A673 (cell line): ENCODE results near the gene WNK1. TPM values are rescaled to one million over a fixed set of nuclear protein-coding genes. Genes with fewer than 3 reads are reported as not detected.

ENCODE experiments used
- BruUV-seq: library from RNA; stranded (reverse); fragments of 400-500 nt; replicated peaks from 2 replicates; lab custom pipeline; 2021; lab: Mats Ljungman, UMichigan
- CTCF ChIA-PET: fragments of 300-600 bp; sonication (Branson Sonifier 250); formaldehyde crosslinking; loops from one replicate; lab custom pipeline; 2022; ENCODE audit warnings: antibody characterized with exemption; lab: Charles Lee
- POLR2A ChIA-PET: fragments of 300-600 bp; sonication (Branson Sonifier 250); formaldehyde crosslinking; loops from one replicate; lab custom pipeline; 2022; ENCODE audit warnings: antibody characterized with exemption; ENCODE audit not compliant: low non-redundant PET; lab: Charles Lee
- DNase-seq: peaks from one replicate; pipeline ENCODE4 v3.0.0-alpha.2; 2015; ENCODE audit warnings: low spot score
- H3K27ac ChIP-seq: fragments of 200-600 bp; sonication (generic); 2 replicates; pipeline ENCODE4 v1.5.1; 2016; ENCODE audit warnings: mixed run types, low read depth, mild to moderate bottlenecking, mixed read lengths, antibody characterized with exemption, low read length; ENCODE audit not compliant: poor library complexity, severe bottlenecking
- H3K27me3 ChIP-seq: fragments of 200-600 bp; sonication (generic); replicated peaks from 2 replicates; pipeline ENCODE4 v1.6.1; 2017; ENCODE audit warnings: mixed run types, low read depth, mild to moderate bottlenecking, mixed read lengths, antibody characterized with exemption, low read length; ENCODE audit not compliant: insufficient read depth, poor library complexity
- H3K36me3 ChIP-seq: fragments of 200-600 bp; sonication (generic); 2 replicates; pipeline ENCODE4 v1.6.1; 2016; ENCODE audit warnings: mixed run types, mild to moderate bottlenecking, mixed read lengths, antibody characterized with exemption, low read length; ENCODE audit not compliant: insufficient read depth, poor library complexity, severe bottlenecking
- H3K4me1 ChIP-seq: fragments of 200-600 bp; sonication (generic); 2 replicates; pipeline ENCODE4 v1.6.1; 2017; ENCODE audit warnings: mixed run types, mild to moderate bottlenecking, mixed read lengths, antibody characterized with exemption, low read length; ENCODE audit not compliant: insufficient read depth, poor library complexity, severe bottlenecking
- H3K4me3 ChIP-seq: fragments of 200-600 bp; sonication (generic); 2 replicates; pipeline ENCODE4 v1.5.1; 2016; ENCODE audit warnings: low read depth, mixed run types, mild to moderate bottlenecking, mixed read lengths, low read length; ENCODE audit not compliant: poor library complexity, severe bottlenecking
- H3K9me3 ChIP-seq: fragments of 200-600 bp; sonication (generic); 2 replicates; pipeline ENCODE4 v1.6.1; 2016; ENCODE audit warnings: mixed run types, low read depth, mild to moderate bottlenecking, mixed read lengths, antibody characterized with exemption, low read length; ENCODE audit not compliant: poor library complexity, severe bottlenecking
- CTCF ChIP-seq: fragments of 300-800, 200-600 bp; sonication (generic); conservative IDR thresholded peaks from 2 replicates; pipeline ENCODE4 v1.5.1; 2017; ENCODE audit warnings: low read depth, mild to moderate bottlenecking, antibody characterized with exemption, low read length, moderate library complexity, mixed read lengths
- EZH2 ChIP-seq: fragments of 200-600 bp; sonication (generic); IDR thresholded peaks from 2 replicates; pipeline ENCODE4 v1.6.1; 2017; ENCODE audit warnings: borderline replicate concordance, low read depth, mild to moderate bottlenecking, mixed read lengths, antibody characterized with exemption, low read length; ENCODE audit not compliant: poor library complexity, severe bottlenecking
- intact Hi-C: fragments of 100-400 bp; cut with micrococcal nuclease; formaldehyde crosslinking; loops from one replicate; pipeline ENCODE4 v1.10.0; 2022; ENCODE audit not compliant: unreplicated experiment
- total RNA-seq: library from RNA; stranded (reverse); gene quantifications from 2 replicates; pipeline ENCODE4 v1.2.3, GENCODE V29; 2021

Gene WNK1
- total RNA-seq, 1 experiment from 2014 or later = 161 TPM

- ChIA-PET POLR2A (no interaction called here), CTCF (no interaction called here)
- H3K4me1 ChIP-seq = peaks cover 36% of the 10 kb centered on the region
- H3K9me3 ChIP-seq = no peaks in the 10 kb centered on the region
- no peak for TF ChIP-seq CTCF
- TF ChIP-seq EZH2 = no peak
- no TSS peak for BruUV-seq
- no peak overlapping the region for H3K4me3 ChIP-seq
- no peaks in the 10 kb centered on the region for H3K27me3 ChIP-seq
- peak overlapping the region; percentile 52 for H3K27ac ChIP-seq
- DNase-seq = peak; percentile 64
- intact Hi-C loops = no loop called here
- no peaks in the 10 kb centered on the region for H3K36me3 ChIP-seq
Measured at GRCh38 chr12:795305-795704, 42.9 kb downstream of the WNK1 start.

- no peak for DNase-seq
- ChIA-PET CTCF (no interaction called here), POLR2A (no interaction called here)
- BruUV-seq = no TSS peak
- peaks cover 24% of the 10 kb centered on the region for H3K4me1 ChIP-seq
- no peak overlapping the region for H3K27ac ChIP-seq
- intact Hi-C loops = no loop called here
- no peak overlapping the region for H3K4me3 ChIP-seq
- H3K9me3 ChIP-seq = no peaks in the 10 kb centered on the region
- TF ChIP-seq EZH2 (no peak), CTCF (no peak)
- H3K36me3 ChIP-seq = no peaks in the 10 kb centered on the region
- H3K27me3 ChIP-seq = no peaks in the 10 kb centered on the region
Measured at GRCh38 chr12:800401-800800, 48.0 kb downstream of the WNK1 start.

GRCh38 chr12:802242-803120 is 50.1 kb downstream of the WNK1 start:
- no peaks in the 10 kb centered on the region for H3K9me3 ChIP-seq
- no peak overlapping the region for H3K27ac ChIP-seq
- no peak for DNase-seq
- no peaks in the 10 kb centered on the region for H3K27me3 ChIP-seq
- TF ChIP-seq CTCF = no peak
- TF ChIP-seq EZH2 = no peak
- H3K4me1 ChIP-seq = peaks cover 14% of the 10 kb centered on the region
- H3K36me3 ChIP-seq = no peaks in the 10 kb centered on the region
- intact Hi-C loops = no loop called here
- H3K4me3 ChIP-seq = no peak overlapping the region
- BruUV-seq = no TSS peak
- POLR2A ChIA-PET = no interaction called here
- CTCF ChIA-PET = no interaction called here
